GM19193 (cell line): ENCODE measurements around the gene LMNTD1.

ENCODE experiments used
- POLR2A ChIP-seq: IDR thresholded peaks from 4 replicates; pipeline ENCODE4 v1.6.1; 2011; ENCODE audit not compliant: insufficient read depth, insufficient read length; ENCODE audit errors: extremely low read depth

LMNTD1 gene

GRCh38 chr12:25504744-25505143, 48.3 kb downstream of the LMNTD1 start:
- TF ChIP-seq POLR2A: no peak

GRCh38 chr12:25503666-25504065, 49.4 kb downstream of the LMNTD1 start:
- TF ChIP-seq POLR2A: no peak

DNA sequence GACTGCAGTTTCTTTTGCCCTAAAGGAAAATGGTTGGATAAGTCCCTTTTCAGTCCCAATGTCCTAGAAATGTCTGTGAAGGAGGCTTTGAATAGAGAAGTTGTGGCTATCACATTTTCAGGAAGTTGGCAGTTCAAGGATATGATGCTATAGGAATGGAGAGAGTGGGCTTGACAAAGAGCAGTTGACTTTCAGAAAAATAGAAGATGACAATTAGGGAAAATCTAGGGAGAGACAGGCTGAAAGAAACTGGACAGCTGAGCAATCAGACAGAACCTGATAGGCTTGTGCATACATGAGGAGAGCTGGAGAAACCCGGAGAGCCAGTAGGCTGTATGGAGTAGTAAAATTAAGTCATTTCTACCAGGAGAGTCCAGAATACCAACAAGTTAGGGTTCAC, 50.5 kb downstream of the LMNTD1 start:
- no peak for TF ChIP-seq POLR2A

- TF ChIP-seq POLR2A: no peak
These were observed 51.0 kb downstream of the LMNTD1 start for GRCh38 chr12:25502118-25502517.

- TF ChIP-seq POLR2A: no peak
These were observed 51.5 kb downstream of the LMNTD1 start for GRCh38 chr12:25501549-25501948.

DNA sequence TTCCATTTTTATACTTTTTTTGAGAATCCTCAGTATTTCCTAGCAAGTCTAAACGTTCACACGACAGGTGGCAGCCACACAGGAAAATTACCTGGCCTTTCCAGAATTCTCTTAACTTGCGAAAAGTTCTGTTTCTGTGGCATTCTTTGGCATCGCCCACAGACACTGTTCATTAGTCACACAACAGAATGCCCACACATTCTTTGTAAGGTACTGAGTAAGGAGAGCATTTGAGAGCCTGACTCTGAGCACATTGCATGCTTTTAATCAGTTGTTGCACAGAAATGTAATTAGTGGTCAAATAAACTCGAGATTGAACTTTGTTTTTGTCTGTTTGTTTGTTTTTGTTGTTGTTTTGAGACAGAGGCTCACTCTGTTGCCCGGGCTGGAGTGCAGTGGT, 52.4 kb downstream of the LMNTD1 start:
- no peak for TF ChIP-seq POLR2A

- TF ChIP-seq POLR2A: no peak
These were observed 56.1 kb downstream of the LMNTD1 start for GRCh38 chr12:25497021-25497420.

- TF ChIP-seq POLR2A: no peak
These were observed 56.9 kb downstream of the LMNTD1 start for GRCh38 chr12:25496098-25496587.

GRCh38 chr12:25495331-25496097, 57.6 kb downstream of the LMNTD1 start:
- TF ChIP-seq POLR2A: no peak

DNA sequence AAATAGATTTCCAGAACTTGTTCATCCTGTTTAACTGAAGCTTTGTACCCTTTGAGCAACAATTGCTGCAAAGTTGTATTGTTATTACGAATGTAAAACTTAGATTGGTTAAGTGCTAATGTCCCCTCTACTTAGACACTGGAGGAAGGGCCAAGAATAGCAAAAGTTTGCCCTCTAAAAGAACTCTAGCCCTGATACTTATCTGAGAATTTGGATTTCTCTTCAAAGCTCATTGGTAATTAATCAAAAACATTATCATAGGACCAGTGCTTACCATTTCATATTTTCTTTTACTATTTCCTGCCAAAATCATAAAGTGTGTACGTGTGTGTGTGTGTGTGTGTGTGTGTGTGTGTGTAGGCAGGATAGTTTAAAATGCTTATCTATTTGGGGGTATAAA, 58.2 kb downstream of the LMNTD1 start:
- TF ChIP-seq POLR2A: no peak

- no peak for TF ChIP-seq POLR2A
These were observed 59.4 kb downstream of the LMNTD1 start for GRCh38 chr12:25493682-25494081.

GRCh38 chr12:25491396-25492325, 61.4 kb downstream of the LMNTD1 start:
- TF ChIP-seq POLR2A: no peak

- TF ChIP-seq POLR2A: no peak
These were observed 70.5 kb downstream of the LMNTD1 start for GRCh38 chr12:25482625-25483024.

GRCh38 chr12:25480145-25480544, 72.9 kb downstream of the LMNTD1 start:
- no peak for TF ChIP-seq POLR2A

DNA sequence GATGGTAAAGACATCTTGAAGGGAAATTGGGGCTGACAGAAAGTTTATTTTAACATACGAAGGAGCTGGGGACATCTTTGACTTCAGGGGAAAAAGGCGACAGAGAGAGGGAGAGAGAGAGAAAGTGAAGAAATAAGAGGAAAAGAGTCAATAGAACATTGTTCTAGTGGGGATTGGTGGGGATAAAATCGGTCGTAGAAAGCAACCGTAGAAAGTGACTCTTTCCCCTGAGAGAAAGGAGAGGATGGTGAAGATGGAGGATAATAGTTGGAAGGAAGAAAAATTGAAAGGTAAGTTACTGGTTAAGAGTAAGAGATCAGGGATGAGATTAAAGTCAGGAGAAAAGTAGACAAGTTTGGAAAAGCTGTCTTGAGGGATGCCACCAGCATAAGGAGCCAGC, 75.9 kb downstream of the LMNTD1 start:
- TF ChIP-seq POLR2A: no peak

DNA sequence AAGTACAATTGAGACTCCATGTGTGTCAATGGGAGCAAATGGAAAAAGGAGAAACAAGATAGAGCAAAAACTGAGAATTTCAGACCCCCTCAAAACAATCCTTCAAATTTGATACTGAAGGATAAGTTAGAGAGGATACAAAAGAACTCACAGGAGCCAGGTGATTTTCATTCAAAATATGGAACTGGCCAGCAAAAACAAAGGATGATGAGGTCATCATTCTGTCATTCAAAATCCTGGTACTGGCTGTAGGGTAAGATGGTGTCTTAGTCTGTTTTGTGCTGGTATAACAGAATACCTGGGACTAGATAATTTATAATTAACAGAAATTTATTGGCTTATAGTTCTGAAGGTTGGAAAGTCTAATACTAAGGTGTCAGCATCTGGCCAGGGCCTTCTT, 80.6 kb downstream of the LMNTD1 start:
- TF ChIP-seq POLR2A: no peak
